ENCODE measurements around the gene USP34.
"Not testable (repeated sequence)": the region's sequence is repeated elsewhere in the genome, so short reads cannot be mapped to it uniquely, and the experiment has no call there.

Gene USP34

DNA sequence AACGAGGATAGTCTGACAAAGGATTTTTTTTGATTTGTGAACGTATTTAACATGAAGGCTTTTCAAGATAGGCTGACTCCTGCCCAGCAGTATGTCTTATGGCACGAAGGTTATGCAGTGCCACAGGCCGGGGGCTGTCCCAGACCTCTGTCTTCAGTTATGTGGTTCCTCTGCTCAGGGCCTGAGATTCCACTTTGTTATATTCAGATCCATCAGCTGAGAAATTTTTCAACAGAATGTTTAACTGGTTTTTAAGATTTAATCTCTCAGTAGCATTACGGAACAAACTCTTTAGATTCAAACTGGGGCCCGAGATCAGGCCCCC, 288.9 kb downstream of the USP34 start:
- no peak for DNase-seq
- in situ Hi-C loops (cut with HindIII; ENCODE audit: low pct_ligation_motif_present, low pct_unique_long_range_greater_than_20kb, low sequenced_read_pairs): no loop called here

- in situ Hi-C loops (cut with HindIII; ENCODE audit: low pct_ligation_motif_present, low pct_unique_long_range_greater_than_20kb, low sequenced_read_pairs): no loop called here
These were observed 289.4 kb downstream of the USP34 start for GRCh38 chr2:61181382-61182058.

DNA sequence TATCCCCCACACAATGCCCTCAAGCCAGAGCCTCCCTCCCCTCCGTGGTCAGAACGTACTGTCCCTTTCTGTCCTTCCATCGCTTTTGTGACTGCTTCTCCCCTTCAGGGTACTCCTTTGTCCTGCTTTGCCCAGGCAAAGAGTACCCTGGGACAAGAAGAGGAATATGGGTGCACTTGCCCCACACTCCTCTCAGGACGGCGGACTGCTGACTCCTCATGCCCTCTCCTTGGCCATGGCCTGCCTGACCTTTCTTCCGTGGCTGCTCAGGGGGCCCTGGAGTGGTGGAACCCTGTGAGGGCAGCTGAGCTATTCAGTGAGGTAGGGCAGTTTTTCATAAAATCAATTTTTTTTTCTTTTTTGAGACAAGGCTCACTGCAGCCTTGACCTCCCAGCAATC, 290.2 kb downstream of the USP34 start:
- no peak for DNase-seq
- in situ Hi-C loops (cut with HindIII; ENCODE audit: low pct_ligation_motif_present, low pct_unique_long_range_greater_than_20kb, low sequenced_read_pairs): no loop called here

More at GRCh38 chr2:61181382-61182058, 289.4 kb downstream of the USP34 start:
- no peak for DNase-seq

DNA sequence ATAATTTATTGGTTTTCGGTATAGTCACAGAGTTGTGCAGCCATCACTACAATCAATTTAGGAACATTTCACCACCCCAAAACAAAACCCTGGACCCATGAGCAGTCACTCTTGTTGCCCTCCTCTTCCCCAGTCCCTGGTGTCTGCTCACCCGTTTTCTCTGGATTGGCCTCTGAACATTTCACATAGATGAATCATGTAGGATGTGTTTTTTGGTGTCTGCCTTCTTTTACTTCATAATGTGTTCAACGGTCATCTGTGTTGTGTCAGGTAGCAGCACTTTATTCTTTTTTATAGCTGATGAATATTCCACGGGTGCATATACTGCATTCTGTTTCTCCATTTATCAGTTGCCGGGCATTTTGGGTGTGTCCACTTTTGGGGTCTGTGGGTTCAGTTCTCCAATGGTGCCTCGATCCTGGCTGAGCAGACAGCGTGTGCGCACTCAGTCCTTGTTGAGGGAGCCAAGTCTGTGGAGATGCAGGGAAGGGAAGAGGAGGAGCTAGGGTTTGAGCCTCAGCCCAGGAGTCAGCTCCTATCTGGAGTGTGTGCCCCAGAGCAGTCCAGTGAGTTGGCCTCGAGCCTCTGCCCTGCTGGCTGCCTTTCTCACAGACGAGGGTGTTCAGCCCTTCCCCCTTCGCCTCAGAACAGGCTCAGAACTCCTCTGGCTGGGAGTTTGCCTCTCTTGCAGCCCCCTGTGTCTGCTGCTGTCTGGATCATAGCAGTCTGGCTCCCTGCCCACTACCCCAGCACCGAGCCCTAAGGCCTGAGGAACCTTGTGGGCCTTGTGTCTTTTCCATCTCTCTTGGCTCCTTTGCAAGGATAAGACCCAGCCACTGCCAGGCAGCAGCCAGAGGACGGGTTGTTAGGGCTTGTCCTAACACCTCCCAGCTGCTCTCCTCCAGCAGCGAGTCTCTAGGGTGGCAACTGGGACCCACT, 290.9 kb downstream of the USP34 start:
- DNase-seq: no peak
- in situ Hi-C loops (cut with HindIII; ENCODE audit: low pct_ligation_motif_present, low pct_unique_long_range_greater_than_20kb, low sequenced_read_pairs): no loop called here

DNA sequence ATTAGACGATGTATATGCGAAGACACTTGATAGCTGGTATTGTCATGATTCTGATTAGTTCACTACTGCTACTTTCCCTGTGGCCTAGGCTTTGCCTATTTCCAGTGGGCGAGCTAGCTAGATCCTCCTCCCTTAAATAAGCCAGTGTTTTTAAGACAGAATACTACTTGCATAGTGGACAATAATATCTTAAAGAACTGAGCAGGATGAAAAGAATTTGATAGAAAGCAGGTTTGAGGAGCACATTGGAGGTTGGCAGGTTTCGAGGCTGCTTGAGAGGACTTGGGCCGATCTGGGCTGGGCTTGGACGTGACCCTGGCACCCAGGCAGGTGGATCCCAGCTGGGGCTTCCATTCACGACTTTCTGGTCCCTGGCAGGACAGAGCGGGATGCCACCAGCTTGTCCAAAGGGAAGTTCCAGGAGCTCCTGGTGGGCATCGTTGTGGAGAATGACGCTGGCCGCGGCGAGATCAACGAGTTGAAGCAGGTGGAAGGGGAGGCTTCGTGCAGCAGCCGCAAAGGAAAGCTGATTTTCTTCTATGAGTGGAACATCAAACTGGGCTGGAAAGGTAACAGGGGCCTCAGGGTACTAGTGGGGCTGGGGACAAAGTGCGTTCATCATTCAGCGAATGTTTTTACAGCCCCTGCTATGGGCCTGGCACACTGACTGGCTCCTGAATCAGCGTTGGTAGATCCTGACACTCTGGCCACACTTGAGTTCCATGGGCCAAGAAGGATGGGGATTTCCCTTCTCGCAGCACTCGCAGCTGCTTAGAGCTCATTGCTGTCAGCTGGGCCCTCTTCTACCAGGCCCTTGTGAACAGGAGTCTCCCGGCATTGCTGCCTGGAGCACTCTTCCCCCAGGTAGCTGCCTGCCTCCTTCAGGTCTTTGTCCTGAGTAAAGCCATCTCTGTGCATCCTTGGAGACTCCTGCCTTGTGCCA, 292.0 kb downstream of the USP34 start:
- DNase-seq: peak; percentile 16
- in situ Hi-C loops (cut with HindIII; ENCODE audit: low pct_ligation_motif_present, low pct_unique_long_range_greater_than_20kb, low sequenced_read_pairs): no loop called here

- in situ Hi-C loops (cut with HindIII; ENCODE audit: low pct_ligation_motif_present, low pct_unique_long_range_greater_than_20kb, low sequenced_read_pairs): no loop called here
- peak; percentile 37 for DNase-seq
These were observed 292.9 kb downstream of the USP34 start for GRCh38 chr2:61177727-61178549.

DNA sequence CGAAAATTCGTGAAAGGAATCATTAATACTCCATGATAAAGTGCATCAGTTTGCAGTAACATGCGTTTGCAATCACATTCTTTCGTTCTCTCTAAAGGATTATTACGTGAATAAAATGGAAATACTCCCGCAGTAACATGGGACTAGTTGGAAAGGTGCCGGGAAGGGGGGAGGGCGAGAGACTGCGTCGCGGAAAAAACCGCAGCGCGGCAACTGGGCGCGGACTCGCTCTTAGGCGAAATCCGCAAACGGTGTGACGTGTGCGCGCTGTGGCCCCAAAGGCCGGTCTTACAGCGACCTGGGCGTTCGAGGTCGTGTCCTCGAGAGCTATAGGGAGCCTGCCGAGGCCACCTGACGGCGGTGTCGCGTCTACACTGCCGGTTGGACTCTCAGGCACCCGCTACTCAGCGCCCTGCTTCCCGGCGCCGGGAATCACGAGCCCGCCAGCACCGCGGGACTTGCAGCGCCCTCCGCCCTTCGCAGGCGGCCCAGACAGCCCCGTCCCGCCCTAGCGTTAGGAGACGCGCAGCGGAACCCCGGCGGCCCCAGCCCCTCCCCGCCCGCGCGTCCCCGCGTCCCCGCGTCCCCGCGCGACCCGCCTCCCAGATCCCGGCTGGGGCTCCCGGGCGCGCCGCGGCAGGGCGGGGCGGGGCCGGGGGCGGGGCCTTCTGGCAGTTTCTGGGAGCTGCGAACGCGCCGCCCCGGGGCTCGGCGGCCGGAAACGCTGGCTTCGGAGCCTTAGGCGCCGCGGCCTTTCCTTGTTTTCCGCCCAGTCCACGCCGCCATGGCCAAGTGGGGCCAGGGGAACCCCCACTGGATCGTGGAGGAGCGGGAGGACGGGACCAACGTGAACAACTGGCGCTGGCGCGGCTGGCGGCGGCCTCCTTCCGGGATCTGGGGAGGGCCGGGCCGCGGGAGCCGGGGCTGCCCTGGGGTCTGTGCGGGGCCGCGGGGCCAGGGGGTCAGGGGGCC, 293.8 kb downstream of the USP34 start:
- DNase-seq: peak; percentile 95
- in situ Hi-C loops (cut with HindIII; ENCODE audit: low pct_ligation_motif_present, low pct_unique_long_range_greater_than_20kb, low sequenced_read_pairs): no loop called here

DNA sequence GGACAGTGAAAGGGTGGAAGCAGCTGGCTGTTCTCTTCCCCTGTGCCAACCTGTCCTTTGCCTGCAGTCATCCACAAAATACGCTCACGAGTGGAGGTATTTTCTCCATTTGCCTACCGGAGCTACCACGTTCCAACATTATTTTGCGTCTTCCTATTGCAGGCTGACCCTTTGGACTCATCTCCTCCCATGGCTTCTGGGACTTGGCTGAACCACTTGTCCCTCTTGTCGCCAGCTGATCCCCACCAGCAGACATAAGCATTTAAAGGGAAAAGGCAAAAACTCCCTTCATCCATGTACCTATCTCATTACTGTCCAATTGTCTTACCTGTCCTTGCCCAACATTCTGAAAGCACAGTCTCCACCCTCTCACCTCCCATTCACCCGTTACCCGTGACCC, 295.9 kb downstream of the USP34 start:
- in situ Hi-C loops (cut with HindIII; ENCODE audit: low pct_ligation_motif_present, low pct_unique_long_range_greater_than_20kb, low sequenced_read_pairs): no loop called here
- DNase-seq: no peak

DNA sequence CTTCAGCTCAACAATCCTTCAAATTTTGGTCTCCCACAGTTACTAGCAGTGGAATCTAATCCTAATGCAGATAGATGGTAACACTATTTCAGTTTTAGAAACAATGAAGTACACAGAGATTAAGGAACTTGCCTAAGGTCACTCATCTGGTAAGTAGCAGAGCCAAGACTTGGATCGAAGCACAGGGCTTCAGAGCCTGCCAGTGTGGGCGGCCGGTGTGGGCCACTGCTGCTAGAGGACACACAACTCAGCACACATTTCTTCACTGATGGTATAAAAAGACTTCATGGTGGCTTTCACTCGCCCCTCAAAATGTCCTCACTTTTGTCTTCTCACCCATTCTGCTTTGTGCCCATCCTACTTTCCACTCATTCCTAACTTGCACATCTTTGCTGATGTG, 297.8 kb downstream of the USP34 start:
- no peak for DNase-seq
- in situ Hi-C loops (cut with HindIII; ENCODE audit: low pct_ligation_motif_present, low pct_unique_long_range_greater_than_20kb, low sequenced_read_pairs): no loop called here

- no peak for DNase-seq
- in situ Hi-C loops (cut with HindIII; ENCODE audit: low pct_ligation_motif_present, low pct_unique_long_range_greater_than_20kb, low sequenced_read_pairs): no loop called here
These were observed 298.2 kb downstream of the USP34 start for GRCh38 chr2:61172671-61173070.

DNA sequence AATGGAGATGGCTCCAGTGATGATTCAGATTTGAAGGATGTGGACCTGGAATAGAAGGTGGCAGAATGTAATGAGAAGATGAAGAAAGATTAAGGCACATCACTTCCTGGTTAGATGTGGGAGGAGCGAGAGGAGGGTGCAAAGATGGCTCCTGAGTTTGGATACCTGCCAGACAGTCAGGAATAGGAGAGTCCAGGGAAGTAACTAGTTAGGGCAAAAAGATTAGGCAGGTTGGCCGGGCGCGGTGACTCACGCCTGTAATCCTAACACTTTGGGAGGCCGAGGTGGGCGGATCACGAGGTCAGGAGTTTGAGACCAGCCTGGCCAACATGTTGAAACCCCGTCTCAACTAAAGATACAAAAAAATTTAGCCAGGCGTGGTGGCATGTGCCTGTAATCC, 303.3 kb downstream of the USP34 start:
- in situ Hi-C loops (cut with HindIII; ENCODE audit: low pct_ligation_motif_present, low pct_unique_long_range_greater_than_20kb, low sequenced_read_pairs): no loop called here

DNA sequence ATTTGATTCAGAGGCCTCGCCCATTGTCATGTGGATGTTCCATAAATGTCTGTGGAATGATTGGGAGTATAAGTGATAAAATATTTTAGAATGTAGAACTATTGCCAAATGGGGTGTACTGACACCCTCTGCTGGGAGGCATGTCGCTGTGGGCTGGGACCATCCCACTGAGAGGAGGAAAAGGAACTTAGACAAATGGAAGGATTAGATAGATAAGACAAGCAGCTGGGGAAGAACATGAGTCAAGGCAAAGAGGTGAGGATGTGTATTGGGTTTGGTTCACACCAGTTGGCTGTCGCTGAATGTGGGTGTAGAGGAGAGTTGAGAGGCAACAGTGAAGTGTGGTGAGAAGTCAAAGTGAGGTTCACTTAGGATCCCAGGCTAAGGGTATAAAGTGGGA, 304.9 kb downstream of the USP34 start:
- DNase-seq: no peak
- in situ Hi-C loops (cut with HindIII; ENCODE audit: low pct_ligation_motif_present, low pct_unique_long_range_greater_than_20kb, low sequenced_read_pairs): no loop called here

More for the DNA sequence above, 303.3 kb downstream of the USP34 start:
- no peak for DNase-seq

DNA sequence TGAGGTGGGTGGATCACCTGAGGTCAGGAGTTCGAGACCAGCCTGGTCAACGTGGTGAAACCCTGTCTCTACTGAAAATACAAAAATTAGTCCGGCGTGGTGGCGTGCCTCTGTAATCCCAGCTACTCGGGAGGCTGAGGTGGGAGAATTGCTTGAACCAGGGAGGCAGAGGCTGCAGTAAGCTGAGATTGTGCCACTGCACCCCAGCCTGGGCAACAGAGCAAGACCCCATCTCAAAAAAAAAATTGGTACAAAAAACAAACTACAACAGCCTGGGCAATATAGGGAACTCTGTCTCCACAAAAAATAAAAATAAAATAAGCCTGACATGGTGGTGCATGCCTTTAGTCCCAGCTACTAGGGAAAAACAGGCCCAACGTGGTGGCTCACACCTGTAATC, 305.8 kb downstream of the USP34 start:
- in situ Hi-C loops (cut with HindIII; ENCODE audit: low pct_ligation_motif_present, low pct_unique_long_range_greater_than_20kb, low sequenced_read_pairs); DNase-seq: not testable (repeated sequence)

DNA sequence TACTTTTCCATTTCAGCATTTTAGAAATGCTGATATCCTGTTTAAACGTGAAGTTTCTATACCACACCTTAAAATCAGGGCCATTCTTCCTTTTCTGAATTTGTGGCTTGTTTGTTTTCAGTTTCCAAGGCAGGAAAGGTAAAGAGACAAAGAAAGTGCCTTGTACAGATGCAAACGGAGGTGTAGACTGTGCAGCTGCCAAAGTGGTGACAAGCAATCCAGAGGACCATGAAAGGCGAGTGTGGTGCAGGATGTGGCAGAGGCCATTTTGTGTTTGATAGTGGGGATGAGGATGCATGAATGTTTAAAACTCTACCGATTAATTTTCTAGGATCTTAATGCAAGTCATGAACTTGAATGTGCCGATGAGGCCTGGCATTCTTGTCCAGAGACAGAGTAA, 308.2 kb downstream of the USP34 start:
- in situ Hi-C loops (cut with HindIII; ENCODE audit: low pct_ligation_motif_present, low pct_unique_long_range_greater_than_20kb, low sequenced_read_pairs): no loop called here
- no peak for DNase-seq

GRCh38 chr2:61161888-61162287, 309.0 kb downstream of the USP34 start, which contains the start of gene C2orf74:
C2orf74 (plus strand) TSS chr2:61162188; CDS start chr2:61162515, 327 bp downstream.
- DNase-seq: no peak
- in situ Hi-C loops (cut with HindIII; ENCODE audit: low pct_ligation_motif_present, low pct_unique_long_range_greater_than_20kb, low sequenced_read_pairs): no loop called here

GRCh38 chr2:61158356-61158955, 312.4 kb downstream of the USP34 start:
- DNase-seq: no peak
- in situ Hi-C loops (cut with HindIII; ENCODE audit: low pct_ligation_motif_present, low pct_unique_long_range_greater_than_20kb, low sequenced_read_pairs): no loop called here
